ENCODE data around the gene PIK3IP1.

Gene PIK3IP1

DNA sequence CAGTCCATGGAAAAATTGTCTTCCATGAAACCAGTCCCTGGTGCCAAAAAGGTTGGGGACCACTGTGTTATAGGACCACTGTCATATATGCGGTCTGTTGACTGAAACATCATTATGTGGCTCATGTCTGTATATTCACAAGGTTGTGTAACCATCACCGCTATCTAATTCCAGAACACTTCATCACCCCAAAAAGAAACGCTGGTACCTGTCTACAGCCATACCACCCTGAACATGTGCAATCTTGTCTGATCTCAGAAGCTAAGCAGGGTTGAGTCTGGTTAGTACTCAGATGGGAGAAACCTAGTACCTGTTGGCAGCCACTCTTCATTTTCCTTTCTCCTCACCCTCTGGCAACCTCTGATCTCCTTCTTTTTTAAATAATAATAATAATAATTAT lies 12.9 kb upstream of the PIK3IP1 start:
- DNase-seq, result no peak

GRCh38 chr22:31302537-31302936 lies 10.2 kb upstream of the PIK3IP1 start:
- DNase-seq, result no peak

DNA sequence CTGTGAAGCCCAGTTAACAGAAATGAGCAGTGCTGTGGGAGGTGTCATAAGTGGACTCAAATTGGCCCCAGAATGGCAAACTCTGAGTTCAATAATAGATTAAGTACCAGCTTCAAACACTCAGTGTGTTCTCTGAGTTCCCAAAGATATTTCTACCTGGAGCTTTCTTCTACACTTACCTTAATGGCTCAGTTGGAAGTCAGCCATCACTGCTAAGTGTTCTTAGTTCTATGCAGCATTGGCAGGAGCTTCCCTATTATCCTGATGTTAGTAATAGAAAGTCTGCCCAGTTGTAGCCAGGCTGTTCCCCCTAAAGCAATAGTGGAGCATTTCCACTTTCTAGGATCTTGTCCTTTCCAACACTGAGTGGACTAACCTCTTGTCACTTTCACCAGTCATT lies 9.7 kb upstream of the PIK3IP1 start:
- no peak for DNase-seq

GRCh38 chr22:31300896-31301295 lies 8.6 kb upstream of the PIK3IP1 start:
- no peak for DNase-seq

GRCh38 chr22:31295831-31296657 lies 3.8 kb upstream of the PIK3IP1 start:
- DNase-seq, result no peak

DNA sequence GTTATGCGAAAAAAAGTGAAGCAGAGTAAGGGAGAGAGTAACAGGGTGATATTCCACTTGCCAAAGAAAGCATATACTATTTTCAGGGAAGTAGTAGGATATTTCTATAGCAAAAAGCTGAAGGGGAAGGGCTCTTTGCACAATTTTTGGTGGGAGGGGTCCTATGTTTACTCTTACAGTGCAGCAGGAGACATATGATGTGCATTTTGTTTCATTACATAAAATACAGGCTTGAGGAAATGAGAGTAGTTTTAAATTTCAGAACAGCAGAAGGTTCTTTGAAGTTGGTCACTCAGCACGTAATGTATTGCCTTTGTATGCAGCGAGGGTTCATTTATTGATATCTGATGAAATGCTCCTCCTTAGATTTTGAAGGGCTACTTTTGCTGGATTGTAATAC lies 3.1 kb upstream of the PIK3IP1 start:
- no peak for DNase-seq

- no peak for DNase-seq
Measured at GRCh38 chr22:31291481-31292235, 630 bp downstream of the PIK3IP1 start.

DNA sequence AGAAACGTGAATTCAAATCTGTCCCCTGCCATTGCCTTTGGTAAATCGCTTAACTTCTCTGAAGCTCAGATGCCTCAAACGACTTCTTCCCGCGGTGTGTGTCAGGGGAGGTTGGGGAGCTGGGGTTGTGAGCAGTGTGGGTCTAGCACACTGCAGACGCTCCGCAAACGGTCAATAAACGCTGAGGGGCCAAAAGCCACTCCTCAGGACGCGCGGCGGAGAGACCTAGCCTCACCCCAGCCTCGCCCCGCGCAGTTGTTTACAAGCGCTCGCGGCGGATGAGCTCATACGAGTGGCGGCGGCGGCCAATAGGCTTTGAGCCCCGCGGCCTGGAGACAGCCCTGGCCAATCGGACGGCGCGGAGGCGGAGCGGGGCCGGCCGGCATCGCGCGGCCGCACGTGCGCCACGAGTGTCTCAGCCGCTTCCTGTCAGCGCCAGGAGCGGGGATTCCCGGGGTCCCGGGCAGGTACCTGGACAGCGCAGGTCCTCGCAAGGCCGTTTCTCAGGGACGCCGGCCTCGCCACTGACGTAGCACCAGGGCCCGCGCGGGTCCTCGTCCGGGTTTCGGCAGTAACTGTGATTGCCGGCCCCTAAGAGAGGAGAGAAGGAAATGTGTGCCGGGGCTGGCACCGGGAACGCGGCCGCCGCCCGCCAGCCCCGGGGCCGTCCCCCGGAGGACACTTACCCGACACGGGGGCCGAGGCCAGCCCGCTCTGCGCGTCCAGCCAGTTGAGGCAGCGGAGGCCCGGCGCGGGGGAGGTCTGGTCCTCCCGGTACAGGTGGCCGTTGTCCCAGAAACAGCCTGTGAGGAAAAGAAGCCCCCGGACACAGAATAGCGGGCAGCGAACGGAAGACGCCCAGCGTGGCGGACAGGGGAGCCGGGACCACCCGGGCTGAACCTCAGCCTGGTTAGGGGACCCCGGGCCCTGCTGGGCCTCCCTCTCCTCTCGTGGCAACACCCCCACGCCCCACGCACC lies 1.5 kb downstream of the PIK3IP1 start:
- DNase-seq, result peak; percentile 85 to 86

GRCh38 chr22:31289344-31289743 lies 2.9 kb downstream of the PIK3IP1 start:
- DNase-seq, result no peak

DNA sequence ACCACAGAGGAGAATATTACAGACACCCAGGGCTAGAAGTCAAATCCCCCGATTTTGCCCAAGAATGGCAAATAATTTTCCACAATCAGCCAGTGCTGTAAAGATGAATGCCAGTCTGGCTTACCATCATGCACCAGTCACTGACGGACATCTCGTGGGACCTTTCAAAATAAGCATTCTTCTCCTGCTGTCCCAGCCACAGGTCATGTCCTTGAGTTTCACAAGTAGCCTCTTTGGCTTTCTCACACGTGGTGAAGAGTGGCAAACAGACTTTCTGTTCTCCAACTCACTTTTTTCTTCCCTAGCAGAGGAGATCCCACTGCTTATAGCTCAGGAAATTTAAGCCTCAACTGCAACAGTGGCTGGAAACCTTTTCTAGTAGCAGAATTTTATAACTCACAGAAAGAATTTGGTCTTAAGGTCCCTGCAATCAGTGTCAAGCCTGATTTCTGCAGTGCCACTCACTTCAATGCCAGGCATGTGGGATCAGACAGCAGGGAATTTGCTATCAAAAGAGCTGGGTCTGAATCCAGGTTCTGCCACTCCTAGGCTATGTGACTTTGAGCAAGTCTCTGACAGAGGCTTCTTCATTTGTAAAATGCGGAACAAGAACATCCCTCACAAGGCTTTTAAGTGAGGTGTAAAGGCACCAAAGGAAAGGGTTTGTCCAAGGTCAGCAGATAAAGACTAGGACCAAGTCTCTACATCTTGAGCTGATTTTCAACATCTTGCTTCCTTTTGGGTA lies 3.6 kb downstream of the PIK3IP1 start:
- no peak for DNase-seq

DNA sequence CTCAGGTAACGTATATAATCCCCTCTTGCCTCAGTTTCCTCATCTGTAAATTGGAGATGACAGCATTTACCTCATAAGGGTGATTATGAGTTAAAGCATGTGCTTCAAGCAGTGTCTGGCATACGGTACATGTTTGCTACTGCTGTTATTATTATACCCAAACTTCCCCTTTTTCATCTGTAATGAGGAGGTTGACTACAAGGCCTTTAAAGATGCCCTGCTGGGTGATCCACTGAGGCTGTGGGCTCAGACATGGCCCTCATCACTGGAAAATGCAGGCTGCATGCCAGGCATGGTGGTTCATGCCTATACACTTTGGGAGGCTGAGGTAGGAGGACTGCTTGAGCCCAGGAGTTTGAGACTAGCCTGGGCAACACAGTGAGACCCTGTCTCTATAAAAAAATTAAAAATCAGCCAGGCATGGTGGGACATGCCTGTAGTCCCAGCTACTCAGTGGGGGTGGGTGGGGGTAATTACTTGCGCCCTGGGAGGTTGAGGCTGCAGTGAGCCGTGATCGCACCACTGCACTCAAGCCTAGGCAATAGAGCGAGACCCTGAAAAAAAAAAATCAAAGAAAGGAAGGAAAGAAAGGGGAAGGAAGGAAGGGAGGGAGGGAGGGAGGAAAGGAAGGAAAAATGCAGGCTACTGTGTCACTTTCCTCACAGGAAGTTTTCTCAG lies 4.3 kb downstream of the PIK3IP1 start:
- DNase-seq, result peak in 1 of 2 experiments; percentile 13

DNA sequence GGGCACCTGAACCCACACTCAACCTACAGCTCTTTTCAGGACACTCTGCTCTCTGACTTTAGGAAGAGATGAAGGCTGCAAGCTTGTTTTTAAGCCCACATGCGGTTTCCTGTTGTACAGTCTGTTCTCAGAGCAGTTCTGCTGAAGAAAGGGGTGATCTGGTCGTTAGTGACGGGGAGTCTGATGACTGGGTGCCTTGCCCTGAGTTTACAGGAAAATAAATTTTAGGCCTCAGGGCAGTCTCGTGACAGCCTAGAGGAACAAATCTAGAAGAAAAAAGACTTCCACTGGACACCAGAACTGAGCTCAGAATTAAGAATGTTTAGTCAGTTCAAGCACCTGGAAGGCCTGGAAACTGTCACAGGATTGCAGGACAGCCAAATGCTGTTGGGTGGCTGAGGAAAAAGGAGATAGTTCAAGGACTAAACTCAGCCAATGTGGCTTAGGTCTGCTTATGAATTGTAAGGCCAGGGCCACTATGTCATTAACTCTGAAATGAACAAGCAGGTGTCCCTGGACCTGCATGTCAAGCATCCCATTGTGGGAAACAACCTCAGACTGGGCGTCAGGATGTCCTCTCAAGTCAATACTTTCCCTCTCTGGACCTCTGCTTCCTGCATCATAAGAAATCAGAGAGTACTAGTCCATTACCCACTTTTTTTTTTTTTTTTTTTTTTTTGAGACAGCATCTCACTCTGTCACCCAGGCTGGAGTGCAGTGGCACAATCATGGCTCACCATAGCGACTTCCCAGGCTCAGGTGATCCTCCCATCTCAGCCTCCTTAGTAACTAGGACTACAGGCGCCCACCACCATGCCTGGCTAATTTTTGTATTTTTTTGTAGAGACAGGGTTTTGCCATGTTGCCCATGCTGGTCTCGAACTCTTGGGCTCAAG lies 5.7 kb downstream of the PIK3IP1 start:
- DNase-seq, result peak; percentile 71 to 74

- no peak for DNase-seq
Measured at GRCh38 chr22:31284281-31285155, 7.8 kb downstream of the PIK3IP1 start.

GRCh38 chr22:31282748-31283468 lies 9.4 kb downstream of the PIK3IP1 start:
- no peak for DNase-seq

DNA sequence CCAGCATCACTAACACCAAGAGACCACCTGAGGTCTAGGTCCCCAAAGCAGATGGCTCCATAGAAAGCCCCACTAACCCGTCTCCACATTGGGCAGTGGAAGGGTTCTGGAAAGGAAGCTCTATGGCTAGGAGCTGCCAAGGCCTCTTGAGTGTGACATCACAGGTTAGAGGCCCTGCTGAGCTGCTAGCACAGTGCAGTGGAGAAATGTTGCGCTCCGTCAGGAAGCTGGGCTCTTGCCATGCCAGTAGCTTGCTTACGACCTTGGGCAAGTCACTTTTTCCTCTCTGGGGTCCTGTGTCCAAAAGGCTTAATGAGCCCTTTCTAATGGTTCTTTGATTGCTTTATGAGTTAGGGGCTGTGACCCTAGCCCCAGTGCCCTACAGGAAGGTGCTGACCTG lies 10.6 kb downstream of the PIK3IP1 start:
- DNase-seq, result no peak

GRCh38 chr22:31279821-31280505 lies 12.3 kb downstream of the PIK3IP1 start:
- DNase-seq, result no peak

- no peak for DNase-seq
Measured at GRCh38 chr22:31279327-31279669, 13.0 kb downstream of the PIK3IP1 start.

DNA sequence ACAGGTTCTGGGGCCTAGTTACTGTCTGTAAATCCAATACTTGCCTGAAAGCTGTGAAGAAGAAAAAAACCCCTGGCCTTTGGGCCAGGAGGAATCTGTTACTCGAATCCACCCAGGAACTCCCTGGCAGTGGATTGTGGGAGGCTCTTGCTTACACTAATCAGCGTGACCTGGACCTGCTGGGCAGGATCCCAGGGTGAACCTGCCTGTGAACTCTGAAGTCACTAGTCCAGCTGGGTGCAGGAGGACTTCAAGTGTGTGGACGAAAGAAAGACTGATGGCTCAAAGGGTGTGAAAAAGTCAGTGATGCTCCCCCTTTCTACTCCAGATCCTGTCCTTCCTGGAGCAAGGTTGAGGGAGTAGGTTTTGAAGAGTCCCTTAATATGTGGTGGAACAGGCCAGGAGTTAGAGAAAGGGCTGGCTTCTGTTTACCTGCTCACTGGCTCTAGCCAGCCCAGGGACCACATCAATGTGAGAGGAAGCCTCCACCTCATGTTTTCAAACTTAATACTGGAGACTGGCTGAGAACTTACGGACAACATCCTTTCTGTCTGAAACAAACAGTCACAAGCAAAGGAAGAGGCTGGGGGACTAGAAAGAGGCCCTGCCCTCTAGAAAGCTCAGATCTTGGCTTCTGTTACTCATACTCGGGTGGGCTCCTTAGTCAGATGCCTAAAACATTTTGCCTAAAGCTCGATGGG lies 13.5 kb downstream of the PIK3IP1 start:
- no peak for DNase-seq
